GM12874 (cell line): ENCODE data around the gene NUP98.

Experiments used
- TF ChIP-seq, protein P1 (sequence below): IDR thresholded peaks from 2 replicates; pipeline ENCODE4 v1.5.1; 2011; ENCODE audit warnings: low read depth, mild to moderate bottlenecking, control low read depth, low read length, moderate library complexity; ENCODE audit not compliant: insufficient read depth

The NUP98 gene

DNA sequence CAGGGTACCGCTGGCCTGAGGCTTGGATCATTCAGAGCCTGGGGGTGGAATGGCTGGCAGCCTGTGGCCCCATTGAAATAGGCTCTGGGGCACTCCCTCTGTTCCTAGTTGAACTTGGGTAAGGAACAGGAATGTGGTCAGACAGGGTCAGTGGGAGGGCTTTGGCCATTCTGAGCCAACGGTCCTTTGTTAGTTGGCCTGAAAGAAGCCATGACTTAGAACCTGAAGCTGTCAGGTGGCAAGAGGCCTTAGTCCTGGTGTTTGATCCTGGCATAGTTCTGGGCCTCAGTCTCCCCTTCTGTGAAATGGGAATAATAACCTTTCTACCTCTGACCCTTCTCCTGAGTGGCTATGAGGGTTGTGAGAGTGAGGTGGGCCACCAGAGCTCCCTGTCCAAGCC, 19.3 kb upstream of the NUP98 start:
- TF ChIP-seq, protein P1, sequence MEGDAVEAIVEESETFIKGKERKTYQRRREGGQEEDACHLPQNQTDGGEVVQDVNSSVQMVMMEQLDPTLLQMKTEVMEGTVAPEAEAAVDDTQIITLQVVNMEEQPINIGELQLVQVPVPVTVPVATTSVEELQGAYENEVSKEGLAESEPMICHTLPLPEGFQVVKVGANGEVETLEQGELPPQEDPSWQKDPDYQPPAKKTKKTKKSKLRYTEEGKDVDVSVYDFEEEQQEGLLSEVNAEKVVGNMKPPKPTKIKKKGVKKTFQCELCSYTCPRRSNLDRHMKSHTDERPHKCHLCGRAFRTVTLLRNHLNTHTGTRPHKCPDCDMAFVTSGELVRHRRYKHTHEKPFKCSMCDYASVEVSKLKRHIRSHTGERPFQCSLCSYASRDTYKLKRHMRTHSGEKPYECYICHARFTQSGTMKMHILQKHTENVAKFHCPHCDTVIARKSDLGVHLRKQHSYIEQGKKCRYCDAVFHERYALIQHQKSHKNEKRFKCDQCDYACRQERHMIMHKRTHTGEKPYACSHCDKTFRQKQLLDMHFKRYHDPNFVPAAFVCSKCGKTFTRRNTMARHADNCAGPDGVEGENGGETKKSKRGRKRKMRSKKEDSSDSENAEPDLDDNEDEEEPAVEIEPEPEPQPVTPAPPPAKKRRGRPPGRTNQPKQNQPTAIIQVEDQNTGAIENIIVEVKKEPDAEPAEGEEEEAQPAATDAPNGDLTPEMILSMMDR, result no peak

DNA sequence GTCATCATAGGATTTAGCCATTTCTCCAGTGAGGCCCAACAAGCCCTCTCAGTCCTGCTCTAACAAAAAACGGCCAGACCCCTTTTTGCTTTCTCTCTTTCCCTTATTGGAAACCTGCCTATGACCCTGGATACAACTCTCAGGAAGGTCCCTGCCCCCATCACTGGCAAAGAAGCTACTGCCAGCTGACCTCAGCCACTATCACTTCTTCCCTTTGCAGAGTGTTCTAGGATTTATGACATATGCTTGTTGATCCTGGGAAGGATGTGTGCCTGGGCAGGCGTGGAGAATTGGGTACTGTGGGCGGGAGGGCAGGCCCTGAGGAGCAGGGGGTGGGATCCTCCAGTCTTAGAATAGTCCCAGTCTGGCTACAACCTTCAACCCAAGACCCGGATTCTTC, 18.5 kb upstream of the NUP98 start:
- TF ChIP-seq, protein P1, result no peak

DNA sequence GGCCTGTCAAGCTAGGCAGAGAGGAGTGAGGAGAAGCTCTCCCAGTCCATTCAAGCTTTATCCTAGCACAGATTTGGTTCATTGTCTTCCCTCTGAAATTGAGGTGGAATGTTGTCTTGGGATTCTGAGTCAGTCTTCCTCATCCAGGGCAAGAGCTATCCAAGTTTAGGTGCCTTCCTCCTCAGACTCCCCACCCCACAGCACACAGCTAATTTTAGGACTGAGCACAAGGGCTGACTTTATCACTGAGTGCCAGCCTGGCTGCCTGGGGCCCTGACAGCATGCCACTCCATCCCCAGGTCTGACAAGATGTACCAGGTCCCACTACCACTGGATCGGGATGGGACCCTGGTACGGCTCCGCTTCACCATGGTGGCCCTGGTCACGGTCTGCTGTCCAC, 13.6 kb upstream of the NUP98 start:
- TF ChIP-seq, protein P1, result no peak

DNA sequence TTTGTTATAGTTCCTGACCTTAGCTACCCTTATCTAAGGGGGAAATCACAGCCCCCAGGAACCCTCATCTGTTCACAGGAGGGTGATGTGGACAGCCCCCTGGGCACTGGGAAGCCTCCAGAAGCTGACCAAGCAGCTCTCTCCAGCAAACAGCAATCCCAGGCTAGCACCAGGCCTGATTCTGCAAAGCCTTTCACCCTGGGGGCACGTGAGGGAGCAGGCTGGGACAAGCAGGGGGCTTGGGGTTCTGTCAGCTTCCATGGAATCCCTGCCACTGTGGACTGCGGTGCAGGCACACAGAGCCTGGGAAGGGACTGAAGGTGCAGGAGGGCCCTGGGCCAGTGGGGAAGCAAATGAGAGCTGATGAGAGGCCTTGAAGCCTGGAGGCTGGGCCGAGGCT, 13.1 kb upstream of the NUP98 start:
- TF ChIP-seq, protein P1, result no peak

DNA sequence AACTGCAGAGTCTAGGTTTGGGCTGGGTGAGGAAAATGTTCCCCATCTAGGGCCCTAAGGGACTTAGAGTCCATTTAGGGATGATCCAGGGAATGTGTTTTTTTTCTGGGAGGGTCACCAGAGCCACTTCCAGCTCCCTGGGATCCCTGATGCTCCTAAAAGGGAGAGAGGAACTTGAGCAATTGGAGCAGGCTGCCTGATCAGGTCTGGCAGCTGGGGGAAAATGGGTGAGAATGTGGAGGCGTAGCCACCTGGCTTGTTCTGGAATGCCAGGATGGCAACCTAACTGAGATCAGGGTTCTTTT, 12.2 kb upstream of the NUP98 start:
- TF ChIP-seq, protein P1, result no peak

DNA sequence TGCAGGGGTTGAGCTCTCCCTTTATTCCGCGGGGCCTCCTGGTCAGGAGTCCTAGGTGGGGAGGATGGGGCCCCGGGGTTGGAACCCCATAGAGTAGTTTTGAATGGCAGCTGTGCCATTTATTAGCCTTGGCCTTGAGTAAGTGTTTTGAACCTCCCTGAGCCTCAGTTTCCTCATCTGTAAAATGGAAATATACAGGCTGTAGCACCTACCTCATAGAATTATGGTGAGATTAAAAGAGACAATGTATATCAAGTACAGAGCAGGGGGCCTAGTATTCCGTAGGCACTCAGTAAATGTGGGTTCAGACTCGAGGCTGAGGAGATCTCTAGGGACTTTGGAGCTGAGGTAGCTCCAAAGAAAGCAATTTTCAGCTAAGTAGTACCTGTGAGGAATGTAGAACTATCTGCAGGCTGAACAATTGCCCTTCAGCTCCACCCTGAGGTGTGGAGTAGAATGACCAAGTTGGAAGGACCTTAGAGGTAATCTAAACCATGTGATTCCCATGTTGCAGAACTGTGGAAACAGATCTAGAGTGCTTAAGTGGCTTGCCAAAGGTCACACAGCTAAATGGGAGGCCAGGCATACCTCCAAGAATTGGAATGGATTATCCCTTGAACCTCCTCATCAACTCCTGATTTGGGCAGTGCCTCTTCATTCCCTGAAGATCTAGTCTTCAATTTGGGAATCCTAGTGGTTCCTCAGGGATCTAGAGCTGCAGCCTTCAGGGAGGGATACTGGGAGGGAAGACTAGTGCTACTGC, 11.7 kb upstream of the NUP98 start:
- TF ChIP-seq, protein P1, result peak; percentile 52

DNA sequence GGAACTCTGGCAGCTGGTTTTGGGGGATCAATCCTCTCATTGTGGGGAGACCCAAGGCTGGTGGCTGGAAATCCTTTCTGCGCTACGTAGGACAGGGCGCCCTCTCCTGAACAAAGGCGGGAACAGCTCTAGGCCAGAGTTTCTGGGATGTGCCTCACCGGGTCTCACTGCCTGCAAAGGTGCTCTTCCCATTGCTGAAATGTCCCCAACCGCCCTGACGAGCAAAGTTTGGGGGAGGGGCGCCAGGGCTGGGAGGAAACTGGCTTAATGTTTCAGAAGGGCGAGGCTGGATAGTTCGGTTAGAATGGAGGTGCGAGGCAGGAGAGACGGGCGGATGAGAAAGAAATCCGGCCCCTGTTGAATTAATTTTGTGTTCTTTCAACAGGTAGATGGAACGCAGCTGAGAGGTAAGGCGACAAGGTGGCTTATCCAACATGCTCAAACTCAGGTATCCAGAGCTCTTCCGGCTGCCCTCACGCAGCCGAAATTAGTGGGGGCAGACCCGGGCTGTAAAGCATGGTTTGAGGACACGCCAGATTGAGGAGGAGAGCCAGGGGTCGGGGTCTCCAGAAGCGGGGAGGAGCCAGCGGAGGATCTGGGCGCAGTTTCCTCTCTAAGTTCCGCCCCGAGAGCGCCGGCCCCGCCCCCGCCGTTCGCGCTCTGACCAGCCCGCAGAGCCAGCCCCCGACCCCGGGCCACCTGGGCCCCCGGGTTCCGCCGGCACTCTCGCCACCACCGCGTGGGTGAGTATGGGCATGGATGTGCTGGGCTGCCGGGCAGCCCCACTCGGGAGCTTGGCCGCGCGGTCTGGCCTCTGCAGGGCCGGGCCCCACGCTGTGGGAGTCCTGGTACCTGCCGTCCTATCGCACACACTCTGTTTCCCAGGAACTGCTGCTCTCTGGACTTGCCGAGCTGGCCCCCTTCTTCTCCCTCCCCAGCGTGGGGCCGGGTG, 10.8 kb upstream of the NUP98 start, which contains the start of gene PGAP2:
Gene PGAP2 (plus strand): TSS at position 652 of the 952 bp plus-strand sequence. CDS start 2,700 bp downstream, outside the sequence.
- TF ChIP-seq, protein P1, result peak; percentile 80
